WTC11 (cell line): Measurements from ENCODE around the gene NPB. TPM values are rescaled to one million over a fixed set of nuclear protein-coding genes. Genes with fewer than 3 reads are reported as not detected.

Experiments used
- ATAC-seq: fragments of 200-7000 bp; cut with Tn5 transposase; 2 replicates; pipeline ENCODE4 v1.10.0; 2021; ENCODE audit warnings: mild to moderate bottlenecking, moderate library complexity
- CTCF ChIA-PET: fragments of 300-600 bp; sonication (Branson Sonifier 250); formaldehyde crosslinking; loops from one replicate; lab custom pipeline; 2021; ENCODE audit warnings: antibody characterized with exemption; lab: Charles Lee
- POLR2A ChIA-PET: fragments of 350-600 bp; sonication (Branson Sonifier 250); formaldehyde crosslinking; loops from one replicate; lab custom pipeline; 2021; ENCODE audit warnings: antibody characterized with exemption; lab: Charles Lee
- DNase-seq: peaks from one replicate; pipeline ENCODE4 v3.0.0; 2021; ENCODE audit warnings: low spot score
- H3K27ac Mint-ChIP-seq: 2 replicates; pipeline ENCODE4 v1.8.0; 2021; ENCODE audit warnings: mixed read lengths
- H3K27me3 Mint-ChIP-seq: 2 replicates; pipeline ENCODE4 v1.8.0; 2021; ENCODE audit warnings: low read depth, mild to moderate bottlenecking, moderate library complexity, mixed read lengths
- H3K36me3 Mint-ChIP-seq: 2 replicates; pipeline ENCODE4 v1.8.0; 2021; ENCODE audit warnings: mixed read lengths
- H3K4me1 Mint-ChIP-seq: 2 replicates; pipeline ENCODE4 v1.8.0; 2022; ENCODE audit warnings: mixed read lengths
- H3K4me3 Mint-ChIP-seq: 2 replicates; pipeline ENCODE4 v1.8.0; 2021; ENCODE audit warnings: mild to moderate bottlenecking, moderate library complexity, mixed read lengths
- H3K9me3 Mint-ChIP-seq: 2 replicates; pipeline ENCODE4 v1.8.0; 2021; ENCODE audit warnings: mixed read lengths
- EMX1 ChIP-seq: fragments of 250-450 bp; sonication (Bioruptor Pico); IDR thresholded peaks from 2 replicates; pipeline ENCODE4 v1.8.0; 2021; ENCODE audit warnings: mild to moderate bottlenecking
- MLX ChIP-seq: sonication (generic); formaldehyde crosslinking; IDR thresholded peaks from 2 replicates; pipeline ENCODE4 v1.8.1; 2023; ENCODE audit warnings: mild to moderate bottlenecking, missing genetic modification reagents, moderate library complexity
- NFE2L1 ChIP-seq: sonication (generic); formaldehyde crosslinking; IDR thresholded peaks from 2 replicates; pipeline ENCODE4 v1.8.1; 2023; ENCODE audit warnings: missing genetic modification reagents
- NR3C1 ChIP-seq: sonication (generic); formaldehyde crosslinking; conservative IDR thresholded peaks from 2 replicates; pipeline ENCODE4 v1.8.1; 2023; ENCODE audit warnings: low read depth, mild to moderate bottlenecking, missing genetic modification reagents
- PRRX2 ChIP-seq: fragments of 250-450 bp; sonication (Bioruptor Pico); IDR thresholded peaks from 2 replicates; pipeline ENCODE4 v1.8.0; 2021; ENCODE audit warnings: mild to moderate bottlenecking
- SMAD4 ChIP-seq: sonication (generic); formaldehyde crosslinking; IDR thresholded peaks from 2 replicates; pipeline ENCODE4 v1.8.0; 2022; ENCODE audit warnings: mild to moderate bottlenecking, missing genetic modification reagents
- TCF7 ChIP-seq: sonication (generic); formaldehyde crosslinking; IDR thresholded peaks from 2 replicates; pipeline ENCODE4 v1.8.0; 2022; ENCODE audit warnings: mild to moderate bottlenecking, low read depth, missing genetic modification reagents, moderate library complexity
- ZNF219 ChIP-seq: sonication (generic); formaldehyde crosslinking; IDR thresholded peaks from 2 replicates; pipeline ENCODE4 v1.8.0; 2023; ENCODE audit warnings: missing genetic modification reagents, mild to moderate bottlenecking, borderline replicate concordance
- ZNF423 ChIP-seq: fragments of 250-450 bp; sonication (Bioruptor Pico); IDR thresholded peaks from 2 replicates; pipeline ENCODE4 v2.1.2; 2022; ENCODE audit warnings: mild to moderate bottlenecking, moderate library complexity
- total RNA-seq: library from RNA; stranded (reverse); gene quantifications from 3 replicates; pipeline ENCODE4 v1.2.3, GENCODE V29; 2021
- TF ChIP-seq, protein P1 (sequence below): fragments of 250-450 bp; sonication (Bioruptor Pico); IDR thresholded peaks from 2 replicates; pipeline ENCODE4 v1.9.0; 2021; ENCODE audit warnings: mild to moderate bottlenecking
- TF ChIP-seq, protein P2 (sequence below): sonication (generic); formaldehyde crosslinking; IDR thresholded peaks from 2 replicates; pipeline ENCODE4 v1.8.1; 2022; ENCODE audit warnings: missing genetic modification reagents, borderline replicate concordance
- TF ChIP-seq, protein P3 (sequence below): sonication (generic); formaldehyde crosslinking; conservative IDR thresholded peaks from 2 replicates; pipeline ENCODE4 v1.8.1; 2023; ENCODE audit warnings: mild to moderate bottlenecking, low read depth, missing genetic modification reagents, moderate library complexity
- TF ChIP-seq, protein P4 (sequence below): fragments of 250-450 bp; sonication (Bioruptor Pico); IDR thresholded peaks from 2 replicates; pipeline ENCODE4 v2.1.2; 2022; ENCODE audit warnings: mild to moderate bottlenecking, moderate library complexity

Gene NPB
- total RNA-seq, 1 experiment from 2014 or later = 1.9 TPM

- TF ChIP-seq, protein P1, sequence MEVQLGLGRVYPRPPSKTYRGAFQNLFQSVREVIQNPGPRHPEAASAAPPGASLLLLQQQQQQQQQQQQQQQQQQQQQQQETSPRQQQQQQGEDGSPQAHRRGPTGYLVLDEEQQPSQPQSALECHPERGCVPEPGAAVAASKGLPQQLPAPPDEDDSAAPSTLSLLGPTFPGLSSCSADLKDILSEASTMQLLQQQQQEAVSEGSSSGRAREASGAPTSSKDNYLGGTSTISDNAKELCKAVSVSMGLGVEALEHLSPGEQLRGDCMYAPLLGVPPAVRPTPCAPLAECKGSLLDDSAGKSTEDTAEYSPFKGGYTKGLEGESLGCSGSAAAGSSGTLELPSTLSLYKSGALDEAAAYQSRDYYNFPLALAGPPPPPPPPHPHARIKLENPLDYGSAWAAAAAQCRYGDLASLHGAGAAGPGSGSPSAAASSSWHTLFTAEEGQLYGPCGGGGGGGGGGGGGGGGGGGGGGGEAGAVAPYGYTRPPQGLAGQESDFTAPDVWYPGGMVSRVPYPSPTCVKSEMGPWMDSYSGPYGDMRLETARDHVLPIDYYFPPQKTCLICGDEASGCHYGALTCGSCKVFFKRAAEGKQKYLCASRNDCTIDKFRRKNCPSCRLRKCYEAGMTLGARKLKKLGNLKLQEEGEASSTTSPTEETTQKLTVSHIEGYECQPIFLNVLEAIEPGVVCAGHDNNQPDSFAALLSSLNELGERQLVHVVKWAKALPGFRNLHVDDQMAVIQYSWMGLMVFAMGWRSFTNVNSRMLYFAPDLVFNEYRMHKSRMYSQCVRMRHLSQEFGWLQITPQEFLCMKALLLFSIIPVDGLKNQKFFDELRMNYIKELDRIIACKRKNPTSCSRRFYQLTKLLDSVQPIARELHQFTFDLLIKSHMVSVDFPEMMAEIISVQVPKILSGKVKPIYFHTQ (CRISPR knock-in tag) = no peak
- TF ChIP-seq EMX1 (CRISPR knock-in tag) = no peak; the same call in 1 of the 2 replicates
- no peak for TF ChIP-seq TCF7
- TF ChIP-seq, protein P2, sequence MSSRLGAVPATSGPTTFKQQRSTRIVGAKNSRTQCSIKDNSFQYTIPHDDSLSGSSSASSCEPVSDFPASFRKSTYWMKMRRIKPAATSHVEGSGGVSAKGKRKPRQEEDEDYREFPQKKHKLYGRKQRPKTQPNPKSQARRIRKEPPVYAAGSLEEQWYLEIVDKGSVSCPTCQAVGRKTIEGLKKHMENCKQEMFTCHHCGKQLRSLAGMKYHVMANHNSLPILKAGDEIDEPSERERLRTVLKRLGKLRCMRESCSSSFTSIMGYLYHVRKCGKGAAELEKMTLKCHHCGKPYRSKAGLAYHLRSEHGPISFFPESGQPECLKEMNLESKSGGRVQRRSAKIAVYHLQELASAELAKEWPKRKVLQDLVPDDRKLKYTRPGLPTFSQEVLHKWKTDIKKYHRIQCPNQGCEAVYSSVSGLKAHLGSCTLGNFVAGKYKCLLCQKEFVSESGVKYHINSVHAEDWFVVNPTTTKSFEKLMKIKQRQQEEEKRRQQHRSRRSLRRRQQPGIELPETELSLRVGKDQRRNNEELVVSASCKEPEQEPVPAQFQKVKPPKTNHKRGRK (CRISPR knock-in tag) = no peak
- no peak for TF ChIP-seq SMAD4 (CRISPR knock-in tag)
- no peak for TF ChIP-seq NR3C1 (CRISPR knock-in tag)
Observed at GRCh38 chr17:81865733-81866439, 36.2 kb upstream of the NPB start (continued).

DNA sequence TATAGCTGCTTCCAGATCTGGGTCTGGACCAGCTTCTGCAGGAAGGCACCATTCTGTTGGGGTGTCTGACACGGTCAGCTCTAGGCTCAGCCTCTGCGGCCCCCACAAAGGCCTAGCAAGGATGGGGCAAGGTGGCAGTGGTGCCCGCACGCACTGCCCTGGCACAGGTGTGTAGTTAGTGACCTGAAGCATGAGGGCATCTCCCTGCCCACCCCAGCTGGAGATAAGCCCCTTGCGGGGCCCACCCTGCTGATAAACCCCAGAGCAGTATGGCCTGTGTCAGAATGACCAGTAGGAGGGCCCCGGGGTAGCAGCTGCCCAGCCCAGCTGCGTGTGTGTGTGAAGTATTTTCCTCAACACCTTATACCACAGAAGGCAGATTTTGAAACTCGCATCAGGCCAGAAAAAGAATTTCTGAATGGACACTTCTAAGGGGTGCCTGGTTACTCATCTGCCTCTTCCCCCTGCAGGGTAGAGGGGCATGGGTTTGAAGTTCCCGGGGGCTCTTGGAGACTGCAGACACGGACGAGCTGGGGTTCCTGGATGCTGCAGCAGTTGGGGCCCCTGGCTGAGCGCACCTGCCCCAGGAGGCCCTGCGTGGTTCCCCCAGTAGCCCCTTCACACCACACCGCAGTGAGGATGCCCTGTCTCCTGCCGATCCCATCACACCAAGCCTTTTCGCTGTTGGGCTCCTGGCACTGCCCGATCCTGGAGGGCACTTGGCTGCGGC lies 35.4 kb upstream of the NPB start:
- no peak for TF ChIP-seq ZNF219 (CRISPR knock-in tag)
- 0 out of 2 replicates have a peak, but pooled peaks have one; percentile 41 for TF ChIP-seq EMX1 (CRISPR knock-in tag)
- TF ChIP-seq MLX (CRISPR knock-in tag) = 0 out of 2 replicates have a peak, but pooled peaks have one; percentile 9
- TF ChIP-seq, all 79 proteins: peak for 2
- ChIA-PET POLR2A (interaction anchor here (1.0 to 1.9 kb wide), 4 partner anchors 14 to 164 kb away, joined by 3 to 5 read pairs (median 4); partner anchors contain the start of gene MRPL12), CTCF (interaction anchor here (0.9 to 1.1 kb wide), 5 partner anchors 41 to 191 kb away, joined by 3 to 5 read pairs (median 3); partner anchors contain the start of gene MAFG)
- Mint-ChIP-seq H3K4me3 (no peak overlapping the region), H3K27ac (no peak overlapping the region), H3K36me3 (peaks cover 16% of the 10 kb centered on the region), H3K4me1 (peaks cover 32% of the 10 kb centered on the region), H3K9me3 (no peaks in the 10 kb centered on the region), H3K27me3 (no peaks in the 10 kb centered on the region)
- ATAC-seq (no peak), DNase-seq (no peak)

DNA sequence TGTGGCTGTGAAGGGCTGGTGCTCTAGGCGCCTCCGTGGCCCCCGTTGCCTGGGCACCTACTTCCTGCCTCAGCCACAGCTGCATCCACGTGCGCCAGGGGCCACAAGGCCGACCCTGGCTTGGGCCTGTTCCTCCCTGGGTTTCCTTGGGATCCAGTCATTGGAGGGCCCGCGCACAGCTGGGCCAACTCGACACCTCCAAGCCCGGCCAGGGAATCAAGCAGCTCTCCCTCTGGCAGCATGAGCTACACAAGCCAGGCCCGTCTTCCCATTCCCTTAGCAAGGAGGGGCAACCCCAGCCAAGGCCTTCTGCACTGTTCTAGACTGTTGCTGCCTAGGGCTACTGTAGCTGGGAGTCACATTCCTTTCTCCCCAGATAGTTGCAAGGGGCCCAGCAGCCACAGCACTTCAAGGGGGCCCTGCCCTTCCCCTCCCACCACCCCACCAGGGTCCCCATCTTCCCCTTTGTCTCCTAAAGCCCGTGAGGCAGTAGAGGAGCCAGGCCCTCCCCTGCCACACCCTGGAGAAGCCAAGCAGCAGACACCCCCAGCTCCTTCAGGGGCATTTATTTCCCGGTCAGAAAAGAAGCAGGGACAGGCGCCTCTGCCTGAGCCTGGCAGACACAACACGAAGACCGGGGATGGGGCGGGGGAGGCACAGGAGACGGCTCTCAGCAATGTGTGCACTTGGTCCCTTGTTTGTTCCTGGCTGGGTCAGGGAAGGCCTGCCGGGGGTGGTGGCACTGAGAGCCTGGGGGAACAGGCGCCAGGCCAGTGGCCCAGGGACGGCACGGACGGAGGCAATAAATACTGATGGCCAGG lies 34.7 kb upstream of the NPB start:
- ChIA-PET CTCF (interaction anchor here (0.9 to 1.1 kb wide), 4 partner anchors 42 to 192 kb away, joined by 3 to 5 read pairs (median 4); no protein-coding TSS in a partner anchor), POLR2A (interaction anchor here (1.0 to 2.6 kb wide), 4 partner anchors 56 to 164 kb away, joined by 3 to 7 read pairs (median 4); partner anchors contain the start of gene MRPL12)
- H3K27ac Mint-ChIP-seq = peak overlapping the region; percentile 78
- no peaks in the 10 kb centered on the region for H3K27me3 Mint-ChIP-seq
- peaks cover 16% of the 10 kb centered on the region for H3K36me3 Mint-ChIP-seq
- no peak overlapping the region for H3K4me3 Mint-ChIP-seq
- DNase-seq (peak; percentile 39), ATAC-seq (peak; percentile 29)
- peaks cover 28% of the 10 kb centered on the region for H3K4me1 Mint-ChIP-seq
- H3K9me3 Mint-ChIP-seq = no peaks in the 10 kb centered on the region
- TF ChIP-seq PRRX2 (CRISPR knock-in tag) (peak; percentile 32), ZNF423 (no peak), NFE2L1 (CRISPR knock-in tag) (no peak), SMAD4 (CRISPR knock-in tag) (no peak)
- TF ChIP-seq, protein P3, sequence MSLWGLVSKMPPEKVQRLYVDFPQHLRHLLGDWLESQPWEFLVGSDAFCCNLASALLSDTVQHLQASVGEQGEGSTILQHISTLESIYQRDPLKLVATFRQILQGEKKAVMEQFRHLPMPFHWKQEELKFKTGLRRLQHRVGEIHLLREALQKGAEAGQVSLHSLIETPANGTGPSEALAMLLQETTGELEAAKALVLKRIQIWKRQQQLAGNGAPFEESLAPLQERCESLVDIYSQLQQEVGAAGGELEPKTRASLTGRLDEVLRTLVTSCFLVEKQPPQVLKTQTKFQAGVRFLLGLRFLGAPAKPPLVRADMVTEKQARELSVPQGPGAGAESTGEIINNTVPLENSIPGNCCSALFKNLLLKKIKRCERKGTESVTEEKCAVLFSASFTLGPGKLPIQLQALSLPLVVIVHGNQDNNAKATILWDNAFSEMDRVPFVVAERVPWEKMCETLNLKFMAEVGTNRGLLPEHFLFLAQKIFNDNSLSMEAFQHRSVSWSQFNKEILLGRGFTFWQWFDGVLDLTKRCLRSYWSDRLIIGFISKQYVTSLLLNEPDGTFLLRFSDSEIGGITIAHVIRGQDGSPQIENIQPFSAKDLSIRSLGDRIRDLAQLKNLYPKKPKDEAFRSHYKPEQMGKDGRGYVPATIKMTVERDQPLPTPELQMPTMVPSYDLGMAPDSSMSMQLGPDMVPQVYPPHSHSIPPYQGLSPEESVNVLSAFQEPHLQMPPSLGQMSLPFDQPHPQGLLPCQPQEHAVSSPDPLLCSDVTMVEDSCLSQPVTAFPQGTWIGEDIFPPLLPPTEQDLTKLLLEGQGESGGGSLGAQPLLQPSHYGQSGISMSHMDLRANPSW = no peak
- TF ChIP-seq, protein P4, sequence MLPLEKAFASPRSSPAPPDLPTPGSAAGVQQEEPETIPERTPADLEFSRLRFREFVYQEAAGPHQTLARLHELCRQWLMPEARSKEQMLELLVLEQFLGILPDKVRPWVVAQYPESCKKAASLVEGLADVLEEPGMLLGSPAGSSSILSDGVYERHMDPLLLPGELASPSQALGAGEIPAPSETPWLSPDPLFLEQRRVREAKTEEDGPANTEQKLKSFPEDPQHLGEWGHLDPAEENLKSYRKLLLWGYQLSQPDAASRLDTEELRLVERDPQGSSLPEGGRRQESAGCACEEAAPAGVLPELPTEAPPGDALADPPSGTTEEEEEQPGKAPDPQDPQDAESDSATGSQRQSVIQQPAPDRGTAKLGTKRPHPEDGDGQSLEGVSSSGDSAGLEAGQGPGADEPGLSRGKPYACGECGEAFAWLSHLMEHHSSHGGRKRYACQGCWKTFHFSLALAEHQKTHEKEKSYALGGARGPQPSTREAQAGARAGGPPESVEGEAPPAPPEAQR (CRISPR knock-in tag) = no peak
- TF ChIP-seq, protein P1 (CRISPR knock-in tag) = no peak
